Esophagus muscularis mucosa (tissue), 4 donors: ENCODE measurements around the gene ANXA2. TPM values are rescaled to one million over a fixed set of nuclear protein-coding genes. Genes with fewer than 3 reads are reported as not detected.

ENCODE experiments used
- DNase-seq: peaks from one replicate; pipeline ENCODE4 v3.0.0-alpha.2; 2017; ENCODE audit errors: extremely low spot score
- H3K27ac ChIP-seq, 4 donors: fragments of 200-600 bp; sonication (generic); replicated peaks in 1 of 4; 1 replicate in 3 of 4; 2 replicates in 1 of 4; pipeline ENCODE4 v1.5.1; 2016 to 2019; ENCODE audit warnings: mild to moderate bottlenecking in 1 of 4
- H3K27me3 ChIP-seq, 4 donors: fragments of 200-600 bp; sonication (generic); one replicate each; pipeline versions ENCODE4 v1.5.1 to v1.6.0; 2016 to 2019
- H3K36me3 ChIP-seq, 4 donors: fragments of 200-600 bp; sonication (generic); one replicate each; pipeline ENCODE4 v1.5.1; 2016 to 2019
- H3K4me1 ChIP-seq, 4 donors: fragments of 200-600 bp; sonication (generic); one replicate each; pipeline ENCODE4 v1.5.1; 2016 to 2019
- H3K4me3 ChIP-seq, 4 donors: fragments of 200-600 bp; sonication (generic); 1 replicate in 2 of 4; 2 replicates in 2 of 4; pipeline ENCODE4 v1.5.1; 2016 to 2019; ENCODE audit warnings: mild to moderate bottlenecking in 4 of 4, moderate library complexity in 1 of 4
- H3K9me3 ChIP-seq, 4 donors: fragments of 200-600 bp; sonication (generic); 1 replicate in 3 of 4; 2 replicates in 1 of 4; pipeline ENCODE4 v1.5.1; 2016 to 2019
- CTCF ChIP-seq, 3 experiments: fragments of 200-600 bp in 2 of 3; fragments of 450-650 bp in 1 of 3; sonication (generic) in 2 of 3; IDR thresholded peaks; one replicate each; pipeline ENCODE4 v1.5.1; 2017 to 2019; ENCODE audit warnings: antibody characterized with exemption in 3 of 3, mild to moderate bottlenecking in 2 of 3, moderate library complexity in 1 of 3
- EP300 ChIP-seq: sonication (generic); formaldehyde crosslinking; IDR thresholded peaks from one replicate; pipeline ENCODE4 v1.6.1; 2017; ENCODE audit warnings: antibody characterized with exemption
- POLR2A ChIP-seq: fragments of 450-650 bp; IDR thresholded peaks from one replicate; pipeline ENCODE4 v1.6.1; 2017; ENCODE audit warnings: antibody characterized with exemption, moderate library complexity, mild to moderate bottlenecking, low read depth
- POLR2AphosphoS5 ChIP-seq, 2 donors: sonication (generic); formaldehyde crosslinking; IDR thresholded peaks; one replicate each; pipeline ENCODE4 v1.6.1; 2017; ENCODE audit warnings: antibody characterized with exemption in 2 of 2
- WGBS: methylation state at CpG from one replicate; pipeline ENCODE4 v1.1.5; 2018; 5-methylcytosine and 5-hydroxymethylcytosine counted together
- intact Hi-C: fragments of 100-400 bp; cut with DNase I; formaldehyde crosslinking; loops from one replicate; pipeline ENCODE4 v1.15.1; 2023
- total RNA-seq, 4 donors: library from RNA; depleted of rRNA; stranded (reverse); fragments of >200 nt; gene quantifications; one replicate each; pipeline versions ENCODE4 v1.1.0 to v1.2.1, GENCODE V29; 2016

ANXA2 gene
- total RNA-seq, 4 donors from 2014 or later, result 333 to 606 (median 406) TPM

- intact Hi-C loops, result no loop called here
- Histone ChIP-seq H3K27ac (no peak overlapping the region), H3K4me3 (no peak overlapping the region), H3K36me3 (no peaks in the 10 kb centered on the region), H3K9me3 (no peaks in the 10 kb centered on the region), H3K27me3 (no peaks in the 10 kb centered on the region), H3K4me1 (no peaks in the 10 kb centered on the region)
- no peak for DNase-seq
- TF ChIP-seq CTCF (IDR thresholded peaks at IDR 0.05) (no peak), EP300 (no peak), POLR2AphosphoS5 (IDR thresholded peaks at IDR 0.05) (no peak), POLR2A (no peak)
- 89% methylated on average over 4 of the region's 4 CpGs for WGBS
Observed at GRCh38 chr15:60318216-60318867, 79.4 kb downstream of the ANXA2 start.

GRCh38 chr15:60316961-60317360, 80.8 kb downstream of the ANXA2 start:
- 82% methylated on average over 1 of the region's 4 CpGs for WGBS
- Histone ChIP-seq H3K9me3 (no peaks in the 10 kb centered on the region), H3K27me3 (no peaks in the 10 kb centered on the region), H3K4me3 (no peak overlapping the region), H3K4me1 (no peaks in the 10 kb centered on the region), H3K27ac (no peak overlapping the region), H3K36me3 (no peaks in the 10 kb centered on the region)
- DNase-seq, result no peak
- TF ChIP-seq CTCF (IDR thresholded peaks at IDR 0.05) (no peak), POLR2A (no peak), EP300 (no peak), POLR2AphosphoS5 (IDR thresholded peaks at IDR 0.05) (no peak)
- intact Hi-C loops, result no loop called here

GRCh38 chr15:60315878-60316277, 81.9 kb downstream of the ANXA2 start:
- Histone ChIP-seq H3K27ac (no peak overlapping the region), H3K4me1 (no peaks in the 10 kb centered on the region), H3K27me3 (no peaks in the 10 kb centered on the region), H3K36me3 (no peaks in the 10 kb centered on the region), H3K4me3 (no peak overlapping the region), H3K9me3 (no peaks in the 10 kb centered on the region)
- 62% methylated on average over 4 of the region's 4 CpGs for WGBS
- intact Hi-C loops, result no loop called here
- TF ChIP-seq EP300 (no peak), CTCF (IDR thresholded peaks at IDR 0.05) (no peak), POLR2A (no peak), POLR2AphosphoS5 (IDR thresholded peaks at IDR 0.05) (no peak)
- DNase-seq, result no peak

- TF ChIP-seq POLR2AphosphoS5 (IDR thresholded peaks at IDR 0.05) (no peak), EP300 (no peak), POLR2A (no peak), CTCF (IDR thresholded peaks at IDR 0.05) (no peak)
- intact Hi-C loops, result no loop called here
- no peaks in the 10 kb centered on the region for H3K4me1 ChIP-seq
- no peak for DNase-seq
- no peak overlapping the region for H3K27ac ChIP-seq
- 84% methylated on average over 4 of the region's 4 CpGs for WGBS
- H3K4me3 ChIP-seq, result no peak overlapping the region
- no peaks in the 10 kb centered on the region for H3K27me3 ChIP-seq
- no peaks in the 10 kb centered on the region for H3K9me3 ChIP-seq
- H3K36me3 ChIP-seq, result no peaks in the 10 kb centered on the region
Observed at GRCh38 chr15:60313906-60314305, 83.9 kb downstream of the ANXA2 start.

GRCh38 chr15:60307034-60307433, 90.8 kb downstream of the ANXA2 start:
- no peak for DNase-seq

More at GRCh38 chr15:60307034-60307433, 90.8 kb downstream of the ANXA2 start:
- no peak overlapping the region for H3K27ac ChIP-seq
- no peaks in the 10 kb centered on the region for H3K36me3 ChIP-seq
- H3K4me3 ChIP-seq, result no peak overlapping the region
- no peaks in the 10 kb centered on the region for H3K9me3 ChIP-seq
- TF ChIP-seq POLR2AphosphoS5 (IDR thresholded peaks at IDR 0.05), result no peak
- TF ChIP-seq POLR2A, result no peak
- TF ChIP-seq CTCF (IDR thresholded peaks at IDR 0.05), result no peak
- no peak for TF ChIP-seq EP300
- no peaks in the 10 kb centered on the region for H3K27me3 ChIP-seq
- 52% methylated on average over 3 of the region's 3 CpGs for WGBS
- H3K4me1 ChIP-seq, result no peaks in the 10 kb centered on the region
- intact Hi-C loops, result no loop called here
